OCI-LY7 (cell line): Measurements from ENCODE around the gene COMMD1. TPM values are rescaled to one million over a fixed set of nuclear protein-coding genes. Genes with fewer than 3 reads are reported as not detected.
"Not testable (repeated sequence)": the region's sequence is repeated elsewhere in the genome, so short reads cannot be mapped to it uniquely, and the experiment has no call there.

Experiments used
- BruUV-seq: library from RNA; stranded (reverse); fragments of 400-500 nt; replicated peaks from 2 replicates; lab custom pipeline; 2021; lab: Mats Ljungman, UMichigan
- CTCF ChIA-PET: fragments of 300-600 bp; sonication (Branson Sonifier 250); formaldehyde crosslinking; loops from one replicate; lab custom pipeline; 2022; ENCODE audit warnings: antibody characterized with exemption; ENCODE audit not compliant: unreplicated experiment; lab: Charles Lee
- POLR2A ChIA-PET: fragments of 300-600 bp; sonication (Branson Sonifier 250); formaldehyde crosslinking; loops from one replicate; lab custom pipeline; 2022; ENCODE audit warnings: antibody characterized with exemption; lab: Charles Lee
- DNase-seq: peaks from one replicate; pipeline ENCODE4 v3.0.0-alpha.2; 2015; ENCODE audit warnings: low spot score
- H2AFZ ChIP-seq: fragments of 200-600 bp; sonication (generic), shearing (Covaris generic); 2 replicates; pipeline ENCODE4 v1.6.1; 2014; ENCODE audit warnings: mild to moderate bottlenecking, antibody characterized with exemption, low read length, moderate library complexity
- H3K27ac ChIP-seq: fragments of 200-600 bp; sonication (generic); 2 replicates; pipeline ENCODE4 v1.5.1; 2014; ENCODE audit warnings: mixed run types, low read depth, mild to moderate bottlenecking, moderate library complexity, low read length, inconsistent platforms; ENCODE audit not compliant: poor library complexity, severe bottlenecking
- H3K36me3 ChIP-seq: fragments of 200-600 bp; sonication (generic); 2 replicates; pipeline ENCODE4 v1.6.1; 2014; ENCODE audit warnings: mild to moderate bottlenecking, antibody characterized with exemption, low read length, moderate library complexity, mixed read lengths; ENCODE audit not compliant: insufficient read depth
- H3K4me1 ChIP-seq: fragments of 200-600 bp; sonication (generic); 2 replicates; pipeline ENCODE4 v1.5.1; 2014; ENCODE audit warnings: mild to moderate bottlenecking, low read length; ENCODE audit not compliant: insufficient read depth, poor library complexity, severe bottlenecking
- H3K4me2 ChIP-seq: fragments of 200-600 bp; sonication (generic); 2 replicates; pipeline ENCODE4 v1.6.1; 2014; ENCODE audit warnings: mild to moderate bottlenecking, low read length
- H3K4me3 ChIP-seq: fragments of 200-600 bp; sonication (generic); 2 replicates; pipeline ENCODE4 v1.5.1; 2014; ENCODE audit warnings: mild to moderate bottlenecking, low read depth, low read length; ENCODE audit not compliant: poor library complexity, severe bottlenecking
- H3K79me2 ChIP-seq: fragments of 200-600 bp; sonication (generic); 2 replicates; pipeline ENCODE4 v1.6.1; 2016; ENCODE audit warnings: low read depth, mild to moderate bottlenecking, low read length, moderate library complexity, mixed read lengths; ENCODE audit not compliant: insufficient read depth
- H3K9me2 ChIP-seq: fragments of 200-600 bp; sonication (generic); 2 replicates; pipeline ENCODE4 v1.6.1; 2016; ENCODE audit warnings: mild to moderate bottlenecking, low read length, mixed read lengths; ENCODE audit not compliant: insufficient read depth
- H3K9me3 ChIP-seq: fragments of 200-600 bp; sonication (generic); 2 replicates; pipeline ENCODE4 v1.6.1; 2014; ENCODE audit warnings: mild to moderate bottlenecking, mixed run types, low read length, mixed read lengths
- H4K20me1 ChIP-seq: fragments of 200-600 bp; sonication (generic); 2 replicates; pipeline ENCODE4 v1.6.1; 2014; ENCODE audit warnings: mild to moderate bottlenecking, antibody characterized with exemption, low read length, moderate library complexity, mixed read lengths; ENCODE audit not compliant: insufficient read depth
- EZH2phosphoT487 ChIP-seq: fragments of 200-600 bp; sonication (generic); IDR thresholded peaks from 2 replicates; pipeline ENCODE4 v1.6.1; 2018; ENCODE audit warnings: low read depth, borderline replicate concordance, mild to moderate bottlenecking, mixed run types, antibody characterized with exemption, low read length, moderate library complexity, mixed read lengths
- intact Hi-C: fragments of 100-400 bp; cut with micrococcal nuclease; formaldehyde crosslinking; loops from one replicate; pipeline ENCODE4 v1.10.0; 2022; ENCODE audit not compliant: unreplicated experiment
- total RNA-seq, 2 experiments: library from RNA; depleted of rRNA in 1 of 2; stranded (reverse); fragments of >200 nt in 1 of 2; shearing (Covaris generic) in 1 of 2; gene quantifications; 2 replicates each; pipeline ENCODE4 v1.2.3, GENCODE V29; 2014 to 2022
- TF ChIP-seq, protein P1 (sequence below): fragments of 200-600 bp; sonication (generic); conservative IDR thresholded peaks from 2 replicates; pipeline ENCODE4 v1.5.1; 2014; ENCODE audit warnings: mild to moderate bottlenecking, antibody characterized with exemption, low read length, moderate library complexity, mixed read lengths

The COMMD1 gene
- total RNA-seq, 2 experiments from 2014 or later = 22.0 to 22.1 TPM

DNA sequence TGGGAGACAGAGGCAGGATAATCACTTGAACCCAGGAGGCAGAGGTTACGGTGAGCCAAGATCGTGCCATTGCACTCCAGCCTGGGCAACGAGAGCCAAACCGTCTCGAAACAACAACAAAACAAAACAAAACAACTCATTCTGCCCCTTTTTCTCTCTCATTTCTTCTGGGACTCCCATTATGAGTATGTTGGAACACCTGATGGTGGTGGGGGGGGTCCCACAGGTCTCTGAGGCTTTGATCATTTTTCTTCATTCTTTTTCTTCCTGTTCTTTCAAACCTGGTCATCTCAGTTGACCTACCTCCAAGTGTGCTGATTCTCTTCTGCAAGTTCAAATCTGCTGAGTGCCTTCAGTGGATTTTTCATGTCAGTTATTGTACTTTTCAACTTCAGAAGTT is 43.4 kb upstream of the COMMD1 start:
- POLR2A ChIA-PET = interaction anchor here (0.6 to 1.4 kb wide), 3 partner anchors 8 to 901 kb away, joined by 3 to 4 read pairs (median 3); partner anchors contain the start of gene FAM161A
- H3K9me2 ChIP-seq = no peaks in the 10 kb centered on the region
- H4K20me1 ChIP-seq = no peaks in the 10 kb centered on the region
- TF ChIP-seq EZH2phosphoT487 = no peak
- TF ChIP-seq, protein P1, sequence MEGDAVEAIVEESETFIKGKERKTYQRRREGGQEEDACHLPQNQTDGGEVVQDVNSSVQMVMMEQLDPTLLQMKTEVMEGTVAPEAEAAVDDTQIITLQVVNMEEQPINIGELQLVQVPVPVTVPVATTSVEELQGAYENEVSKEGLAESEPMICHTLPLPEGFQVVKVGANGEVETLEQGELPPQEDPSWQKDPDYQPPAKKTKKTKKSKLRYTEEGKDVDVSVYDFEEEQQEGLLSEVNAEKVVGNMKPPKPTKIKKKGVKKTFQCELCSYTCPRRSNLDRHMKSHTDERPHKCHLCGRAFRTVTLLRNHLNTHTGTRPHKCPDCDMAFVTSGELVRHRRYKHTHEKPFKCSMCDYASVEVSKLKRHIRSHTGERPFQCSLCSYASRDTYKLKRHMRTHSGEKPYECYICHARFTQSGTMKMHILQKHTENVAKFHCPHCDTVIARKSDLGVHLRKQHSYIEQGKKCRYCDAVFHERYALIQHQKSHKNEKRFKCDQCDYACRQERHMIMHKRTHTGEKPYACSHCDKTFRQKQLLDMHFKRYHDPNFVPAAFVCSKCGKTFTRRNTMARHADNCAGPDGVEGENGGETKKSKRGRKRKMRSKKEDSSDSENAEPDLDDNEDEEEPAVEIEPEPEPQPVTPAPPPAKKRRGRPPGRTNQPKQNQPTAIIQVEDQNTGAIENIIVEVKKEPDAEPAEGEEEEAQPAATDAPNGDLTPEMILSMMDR = no peak
- CTCF ChIA-PET = no interaction called here
- intact Hi-C loops = no loop called here
- H3K27ac ChIP-seq = no peak overlapping the region
- peaks cover 2% of the 10 kb centered on the region for H3K4me1 ChIP-seq
- H3K9me3 ChIP-seq = no peaks in the 10 kb centered on the region
- no peak overlapping the region for H2AFZ ChIP-seq
- DNase-seq = no peak
- no TSS peak for BruUV-seq
- no peak overlapping the region for H3K4me2 ChIP-seq
- no peaks in the 10 kb centered on the region for H3K79me2 ChIP-seq
- H3K36me3 ChIP-seq = peaks cover 46% of the 10 kb centered on the region
- no peak overlapping the region for H3K4me3 ChIP-seq

DNA sequence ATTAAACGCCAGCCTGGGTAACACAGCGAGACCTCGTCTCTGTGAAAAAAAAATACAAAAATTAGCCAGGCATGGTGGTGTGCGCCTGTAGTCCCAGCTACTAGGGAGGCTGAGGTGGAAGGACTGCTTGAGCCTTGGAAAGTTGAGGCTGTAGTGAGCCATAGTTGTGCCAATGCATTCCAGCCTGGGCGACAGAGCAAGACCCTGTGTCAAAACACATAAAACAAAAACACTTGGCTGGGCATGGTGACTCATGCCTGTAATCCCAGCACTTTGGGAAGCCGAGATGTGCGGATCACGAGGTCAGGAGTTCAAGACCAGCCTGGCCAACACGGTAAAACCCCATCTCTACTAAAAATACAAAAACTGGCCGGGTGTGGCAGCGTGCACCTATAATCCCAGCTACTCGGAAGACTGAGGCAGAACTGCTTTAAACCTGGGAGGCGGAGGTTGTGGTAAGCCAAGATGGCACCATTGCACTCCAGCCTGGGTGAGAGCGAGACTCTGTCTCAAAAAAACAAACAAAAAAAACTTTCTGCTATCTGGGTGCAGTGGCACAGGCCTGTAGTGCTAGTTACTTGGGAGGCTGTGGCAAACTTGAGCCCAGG is 38.9 kb upstream of the COMMD1 start:
- peaks cover 89% of the 10 kb centered on the region for H3K36me3 ChIP-seq
- H4K20me1 ChIP-seq, DNase-seq, H3K4me1 ChIP-seq, BruUV-seq, H2AFZ ChIP-seq, CTCF ChIA-PET, H3K27ac ChIP-seq, H3K9me3 ChIP-seq, H3K9me2 ChIP-seq, H3K4me3 ChIP-seq, H3K4me2 ChIP-seq, H3K79me2 ChIP-seq: not testable (repeated sequence)
- POLR2A ChIA-PET = interaction anchor here (0.6 to 1.3 kb wide), 2 partner anchors 14 to 845 kb away, joined by 3 to 5 read pairs; no protein-coding TSS in a partner anchor
- intact Hi-C loops = loop anchor here (2.0 kb wide), 1 partner anchor 14 kb away; no protein-coding TSS in a partner anchor

DNA sequence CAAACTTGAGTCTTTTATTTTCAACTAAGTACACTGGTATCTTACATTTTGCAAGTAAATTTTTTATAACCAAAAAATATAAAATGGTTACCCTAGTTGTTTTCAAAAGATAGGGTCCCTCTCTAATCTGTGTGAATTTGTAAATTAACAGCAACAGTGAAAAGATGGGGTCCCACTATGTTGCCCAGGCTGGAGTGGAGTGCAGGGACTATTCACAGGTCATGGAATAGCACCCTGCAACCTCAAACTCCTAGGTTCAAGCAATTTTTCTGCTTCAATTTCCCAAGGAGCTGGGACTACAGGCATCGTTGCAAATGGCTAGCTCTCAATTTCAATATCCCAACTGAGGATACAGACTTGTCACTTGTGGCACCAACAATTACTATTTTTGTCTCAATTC is 29.1 kb upstream of the COMMD1 start:
- H3K4me3 ChIP-seq = no peak overlapping the region
- H2AFZ ChIP-seq = no peak overlapping the region
- H3K36me3 ChIP-seq = peaks cover 100% of the 10 kb centered on the region
- ChIA-PET CTCF (no interaction called here), POLR2A (no interaction called here)
- H3K9me3 ChIP-seq = no peaks in the 10 kb centered on the region
- no peaks in the 10 kb centered on the region for H4K20me1 ChIP-seq
- no TSS peak for BruUV-seq
- TF ChIP-seq, protein P1 = no peak
- no peak for TF ChIP-seq EZH2phosphoT487
- no peaks in the 10 kb centered on the region for H3K9me2 ChIP-seq
- no peak for DNase-seq
- H3K27ac ChIP-seq = no peak overlapping the region
- H3K4me1 ChIP-seq = no peaks in the 10 kb centered on the region
- H3K79me2 ChIP-seq = peaks cover 13% of the 10 kb centered on the region; the same call in 1 of the 2 replicates
- intact Hi-C loops = no loop called here
- H3K4me2 ChIP-seq = no peak overlapping the region
